Measurements from ENCODE around the gene SRD5A3.
A peak's percentile ranks its signal among the peaks of the same experiment; 100 is the strongest.

Gene SRD5A3

DNA sequence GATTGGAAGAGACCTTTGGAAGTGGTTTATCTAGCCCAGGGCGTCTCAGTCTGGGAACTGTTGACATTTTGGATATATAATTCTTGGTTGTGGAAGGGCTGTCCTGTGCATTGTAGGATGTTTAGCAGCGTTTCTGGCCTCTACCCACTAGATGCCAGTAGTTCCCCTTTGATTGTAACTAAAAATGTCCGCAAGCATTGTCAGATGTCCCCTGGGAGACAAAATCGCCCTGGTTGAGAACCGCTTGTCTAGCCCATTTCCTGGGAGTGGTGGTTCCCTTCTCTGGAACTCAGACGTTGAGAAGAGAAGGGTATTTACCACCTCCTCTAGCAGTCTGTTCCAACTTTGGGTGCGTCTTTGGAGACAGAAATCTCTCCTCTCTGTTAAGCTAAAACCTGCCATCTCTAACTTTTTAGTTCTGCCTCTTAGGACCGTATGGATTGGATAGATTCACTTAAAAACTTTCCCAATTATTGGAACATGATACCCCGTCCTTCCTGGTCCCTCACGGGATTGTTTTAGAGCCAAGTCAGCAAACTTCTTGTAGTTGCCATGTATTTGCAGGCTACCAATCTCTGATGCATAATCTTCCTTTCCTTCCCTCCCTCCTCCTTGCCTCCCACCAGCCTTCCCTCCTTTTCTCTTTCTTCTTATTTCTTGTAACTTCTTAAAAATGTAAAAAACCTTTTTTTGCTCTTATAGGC lies 63.6 kb downstream of the SRD5A3 start:
- peak; percentile 72 for DNase-seq

DNA sequence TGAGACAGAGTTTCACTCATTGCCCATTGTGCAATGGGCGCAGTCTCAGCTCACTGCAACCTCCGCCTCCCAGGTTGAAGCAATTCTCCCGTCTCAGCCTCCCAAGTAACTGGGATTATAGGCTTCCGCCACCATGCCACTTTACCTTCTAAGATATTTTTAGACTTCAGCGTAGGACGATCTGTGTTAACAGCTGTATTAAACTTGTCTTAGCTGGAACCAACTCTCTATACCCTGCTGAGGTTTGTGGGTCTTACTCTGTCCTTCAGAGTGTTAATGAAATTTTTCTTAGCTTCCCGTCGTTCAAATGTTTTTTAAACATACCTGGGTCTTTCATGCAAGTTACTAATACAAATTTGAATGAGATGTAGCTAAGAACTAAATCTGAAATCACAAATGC lies 64.4 kb downstream of the SRD5A3 start:
- DNase-seq: no peak

DNA sequence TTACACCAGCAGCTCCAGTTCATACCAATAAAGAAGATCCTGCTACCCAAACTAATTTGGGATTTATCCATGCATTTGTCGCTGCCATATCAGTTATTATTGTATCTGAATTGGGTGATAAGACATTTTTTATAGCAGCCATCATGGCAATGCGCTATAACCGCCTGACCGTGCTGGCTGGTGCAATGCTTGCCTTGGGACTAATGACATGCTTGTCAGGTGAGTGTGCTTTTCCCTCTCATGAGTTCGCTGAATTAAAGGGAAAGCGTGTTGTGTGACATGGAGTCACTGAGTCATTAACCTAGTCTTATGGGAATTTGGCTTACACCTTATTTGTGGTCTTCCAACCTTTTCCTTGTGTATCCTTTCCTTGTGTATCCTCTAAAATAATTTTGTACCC lies 65.6 kb downstream of the SRD5A3 start:
- DNase-seq: no peak

DNA sequence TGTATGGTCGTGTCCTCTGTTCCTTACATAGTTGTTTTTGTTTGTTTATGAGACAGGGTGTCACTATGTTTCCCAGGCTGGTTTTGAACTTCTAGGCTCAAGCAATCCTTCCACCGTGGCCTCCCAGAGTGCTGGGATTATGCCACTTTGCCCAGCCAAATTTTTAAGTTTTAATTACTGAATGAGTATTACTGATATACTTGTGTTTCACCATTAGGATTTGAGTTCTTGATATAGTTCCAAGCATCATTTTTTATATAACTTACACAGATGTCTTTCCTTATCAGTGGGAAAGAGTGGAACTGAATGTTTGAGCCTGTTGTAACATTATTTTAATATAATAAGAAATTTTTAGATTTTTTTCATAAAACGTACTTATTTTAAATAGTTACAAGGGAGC lies 70.1 kb downstream of the SRD5A3 start:
- DNase-seq: no peak
